Stromal cell of bone marrow (primary cell): Measurements from ENCODE around the gene PIP4P1.
"Not testable (repeated sequence)": the region's sequence is repeated elsewhere in the genome, so short reads cannot be mapped to it uniquely, and the experiment has no call there.

Experiments used
- DNase-seq: peaks from one replicate; pipeline ENCODE4 v3.0.0-alpha.2; 2012; ENCODE audit warnings: low read depth

Gene PIP4P1

GRCh38 chr14:20461225-20462141 is at the start of gene PIP4P1:
Gene PIP4P1 (minus strand): TSS chr14:20461434. CDS start chr14:20461325, 109 bp downstream.
- DNase-seq = peak; percentile 100

GRCh38 chr14:20508367-20508766 is 47.1 kb upstream of the PIP4P1 start:
- DNase-seq = no peak

- not testable (repeated sequence) for DNase-seq
These were observed 46.3 kb upstream of the PIP4P1 start for GRCh38 chr14:20507537-20507936.

GRCh38 chr14:20506752-20507151 is 45.5 kb upstream of the PIP4P1 start:
- DNase-seq = not testable (repeated sequence)

GRCh38 chr14:20506276-20506675 is 45.0 kb upstream of the PIP4P1 start:
- not testable (repeated sequence) for DNase-seq

- DNase-seq = no peak
These were observed 42.7 kb upstream of the PIP4P1 start for GRCh38 chr14:20503898-20504297.

GRCh38 chr14:20501346-20501745 is 40.1 kb upstream of the PIP4P1 start:
- peak; percentile 43 for DNase-seq

GRCh38 chr14:20499881-20500280 is 38.6 kb upstream of the PIP4P1 start:
- DNase-seq = no peak

- DNase-seq = no peak
These were observed 37.9 kb upstream of the PIP4P1 start for GRCh38 chr14:20499108-20499507.

GRCh38 chr14:20498622-20499021 is 37.4 kb upstream of the PIP4P1 start:
- no peak for DNase-seq

GRCh38 chr14:20494935-20495766 is 33.9 kb upstream of the PIP4P1 start:
- peak; percentile 45 for DNase-seq

GRCh38 chr14:20493634-20494033 is 32.4 kb upstream of the PIP4P1 start:
- DNase-seq = no peak

GRCh38 chr14:20492486-20492885 is 31.3 kb upstream of the PIP4P1 start:
- no peak for DNase-seq

- DNase-seq = no peak
These were observed 29.3 kb upstream of the PIP4P1 start for GRCh38 chr14:20490563-20490962.

- no peak for DNase-seq
These were observed 28.1 kb upstream of the PIP4P1 start for GRCh38 chr14:20489093-20489994.

GRCh38 chr14:20487396-20487725 is 26.1 kb upstream of the PIP4P1 start:
- DNase-seq = no peak

- no peak for DNase-seq
These were observed 25.6 kb upstream of the PIP4P1 start for GRCh38 chr14:20486684-20487395.

- no peak for DNase-seq
These were observed 24.7 kb upstream of the PIP4P1 start for GRCh38 chr14:20485900-20486299.

GRCh38 chr14:20482382-20482781 is 21.1 kb upstream of the PIP4P1 start:
- no peak for DNase-seq

GRCh38 chr14:20478894-20479293 is 17.7 kb upstream of the PIP4P1 start:
- DNase-seq = no peak

- no peak for DNase-seq
These were observed 16.1 kb upstream of the PIP4P1 start for GRCh38 chr14:20477211-20477876.
